Naive thymus-derived CD4-positive, alpha-beta T cell (primary cell): ENCODE results near the gene ZBED4. TPM values are rescaled to one million over a fixed set of nuclear protein-coding genes. Genes with fewer than 3 reads are reported as not detected.
"Not testable (repeated sequence)": the region's sequence is repeated elsewhere in the genome, so short reads cannot be mapped to it uniquely, and the experiment has no call there.

Source experiments
- ATAC-seq: fragments of 150-1000 bp; cut with Tn5 transposase; 2 replicates; pipeline ENCODE4 v1.10.0; 2021; ENCODE audit warnings: mild to moderate bottlenecking, moderate library complexity
- CTCF ChIA-PET: fragments of 350-600 bp; sonication (Branson Sonifier 250); formaldehyde crosslinking; loops from one replicate; lab custom pipeline; 2021; ENCODE audit warnings: antibody characterized with exemption; lab: Charles Lee
- POLR2A ChIA-PET: fragments of 350-600 bp; sonication (Branson Sonifier 250); formaldehyde crosslinking; loops from one replicate; lab custom pipeline; 2021; ENCODE audit warnings: antibody characterized with exemption, inconsistent platforms; lab: Charles Lee
- DNase-seq, 9 donors: peaks; one replicate each; pipeline versions ENCODE4 v3.0.0 to v3.0.0-alpha.2; 2020 to 2022; ENCODE audit warnings: mixed read lengths in 1 of 9
- H3K27ac ChIP-seq: one replicate; pipeline ENCODE4 v1.7.0; 2013; ENCODE audit warnings: mild to moderate bottlenecking, low read depth, low read length, moderate library complexity
- H3K27me3 ChIP-seq, 2 donors: one replicate each; pipeline ENCODE4 v1.7.0; 2013; ENCODE audit warnings: low read length in 2 of 2, mild to moderate bottlenecking in 2 of 2, moderate library complexity in 2 of 2; ENCODE audit not compliant: control insufficient read depth in 2 of 2, insufficient read depth in 2 of 2
- H3K36me3 ChIP-seq, 3 experiments: 1 replicate in 2 of 3; 2 replicates in 1 of 3; pipeline ENCODE4 v1.7.0; 2013; ENCODE audit warnings: low read length in 3 of 3, mild to moderate bottlenecking in 3 of 3, moderate library complexity in 1 of 3; ENCODE audit not compliant: insufficient read depth in 3 of 3, control insufficient read depth in 2 of 3
- H3K4me1 ChIP-seq, 2 donors: one replicate each; pipeline ENCODE4 v1.7.0; 2013; ENCODE audit warnings: low read length in 2 of 2, mild to moderate bottlenecking in 2 of 2, moderate library complexity in 1 of 2; ENCODE audit not compliant: control insufficient read depth in 2 of 2, insufficient read depth in 2 of 2
- H3K4me3 ChIP-seq: 2 replicates; pipeline ENCODE4 v1.7.0; 2013; ENCODE audit warnings: mild to moderate bottlenecking, low read length
- H3K9me3 ChIP-seq, 3 experiments: 1 replicate in 2 of 3; 2 replicates in 1 of 3; pipeline ENCODE4 v1.7.0; 2013; ENCODE audit warnings: low read length in 3 of 3; ENCODE audit not compliant: control insufficient read depth in 2 of 3
- H3K27ac Mint-ChIP-seq, 9 donors: one replicate each; pipeline ENCODE4 v1.8.0; 2020 to 2022; ENCODE audit warnings: mixed read lengths in 9 of 9, mild to moderate bottlenecking in 8 of 9, moderate library complexity in 5 of 9, inconsistent platforms in 2 of 9
- H3K27me3 Mint-ChIP-seq, 5 donors: one replicate each; pipeline ENCODE4 v1.8.0; 2021 to 2022; ENCODE audit warnings: mixed read lengths in 5 of 5, mild to moderate bottlenecking in 1 of 5
- H3K36me3 Mint-ChIP-seq, 5 donors: one replicate each; pipeline ENCODE4 v1.8.0; 2020 to 2022; ENCODE audit warnings: mixed read lengths in 5 of 5, mild to moderate bottlenecking in 3 of 5, inconsistent platforms in 1 of 5
- H3K4me1 Mint-ChIP-seq, 7 donors: one replicate each; pipeline ENCODE4 v1.8.0; 2020 to 2022; ENCODE audit warnings: mixed read lengths in 7 of 7, mild to moderate bottlenecking in 3 of 7, inconsistent platforms in 1 of 7
- H3K4me3 Mint-ChIP-seq, 10 donors: one replicate each; pipeline ENCODE4 v1.8.0; 2020 to 2022; ENCODE audit warnings: mild to moderate bottlenecking in 10 of 10, mixed read lengths in 10 of 10, moderate library complexity in 6 of 10, inconsistent platforms in 2 of 10
- H3K9me3 Mint-ChIP-seq, 11 donors: one replicate each; pipeline ENCODE4 v1.8.0; 2020 to 2022; ENCODE audit warnings: mixed read lengths in 11 of 11, mild to moderate bottlenecking in 4 of 11, inconsistent platforms in 1 of 11, moderate library complexity in 1 of 11
- intact Hi-C, 2 donors: fragments of 100-400 bp; cut with micrococcal nuclease; formaldehyde crosslinking; loops; one replicate each; pipeline ENCODE4 v1.15.1; 2023
- polyA plus RNA-seq, 2 donors: library from polyadenylated mRNA; unstranded; fragments of 300-500 nt; fragmentation: Illumina TruSeq; gene quantifications; one replicate each; pipeline ENCODE4 v1.2.3, GENCODE V29; 2021
- total RNA-seq, 6 experiments: library from RNA in 5 of 6; stranded (reverse) in 5 of 6; gene quantifications; 1 replicate in 5 of 6; 2 replicates in 1 of 6; pipeline ENCODE4 v1.2.3 and lab custom pipeline; 2021 to 2026

The ZBED4 gene
- total and polyA plus RNA-seq, 7 experiments from 2014 or later = 6.0 to 20.1 (median 16.3) TPM

DNA sequence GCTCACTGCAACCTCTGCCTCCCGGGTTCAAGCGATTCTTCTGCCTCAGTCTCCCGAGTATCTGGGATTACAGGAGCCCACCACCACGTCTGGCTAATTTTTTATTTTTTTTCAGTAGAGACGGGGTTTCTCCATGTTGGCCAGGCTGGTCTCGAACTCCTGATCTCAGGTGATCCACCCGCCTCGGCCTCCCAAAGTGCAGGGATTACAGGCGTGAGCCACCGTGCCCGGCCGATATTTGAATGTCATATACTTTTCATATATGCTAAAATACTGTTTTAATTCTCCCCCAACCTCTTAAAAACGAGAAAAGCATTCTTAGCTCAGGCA, 1.1 kb upstream of the ZBED4 start:
- peaks cover 0 to 23% (median 0%) of the 10 kb centered on the region in 5 donors for H3K27me3 Mint-ChIP-seq
- Histone ChIP-seq H3K4me3 (peak overlapping the region; percentile 68), H3K27ac (peak overlapping the region; percentile 90), H3K4me1 (peaks cover 14 to 31% of the 10 kb centered on the region in 2 donors)
- POLR2A ChIA-PET = interaction anchor here (0.7 to 1.5 kb wide), 5 partner anchors 12 to 73 kb away, joined by 3 to 14 read pairs (median 3); partner anchors contain the start of gene BRD1
- CTCF ChIA-PET, DNase-seq, ATAC-seq, H3K27me3 ChIP-seq, H3K9me3 Mint-ChIP-seq, H3K36me3 Mint-ChIP-seq, H3K9me3 ChIP-seq, H3K36me3 ChIP-seq: not testable (repeated sequence)
- intact Hi-C loops = loop anchor here in 1 of 2 donors (2.0 to 5.0 kb wide), 4 partner anchors 26 to 340 kb away; partner anchors contain the start of genes BRD1 and PIM3
- peaks cover 30 to 57% (median 41%) of the 10 kb centered on the region in 7 donors for H3K4me1 Mint-ChIP-seq
- H3K27ac Mint-ChIP-seq = peak overlapping the region in 8 of 9 donors; percentile 41 to 81 (median 74)
- peak overlapping the region; percentile 63 to 84 (median 77) for H3K4me3 Mint-ChIP-seq

DNA sequence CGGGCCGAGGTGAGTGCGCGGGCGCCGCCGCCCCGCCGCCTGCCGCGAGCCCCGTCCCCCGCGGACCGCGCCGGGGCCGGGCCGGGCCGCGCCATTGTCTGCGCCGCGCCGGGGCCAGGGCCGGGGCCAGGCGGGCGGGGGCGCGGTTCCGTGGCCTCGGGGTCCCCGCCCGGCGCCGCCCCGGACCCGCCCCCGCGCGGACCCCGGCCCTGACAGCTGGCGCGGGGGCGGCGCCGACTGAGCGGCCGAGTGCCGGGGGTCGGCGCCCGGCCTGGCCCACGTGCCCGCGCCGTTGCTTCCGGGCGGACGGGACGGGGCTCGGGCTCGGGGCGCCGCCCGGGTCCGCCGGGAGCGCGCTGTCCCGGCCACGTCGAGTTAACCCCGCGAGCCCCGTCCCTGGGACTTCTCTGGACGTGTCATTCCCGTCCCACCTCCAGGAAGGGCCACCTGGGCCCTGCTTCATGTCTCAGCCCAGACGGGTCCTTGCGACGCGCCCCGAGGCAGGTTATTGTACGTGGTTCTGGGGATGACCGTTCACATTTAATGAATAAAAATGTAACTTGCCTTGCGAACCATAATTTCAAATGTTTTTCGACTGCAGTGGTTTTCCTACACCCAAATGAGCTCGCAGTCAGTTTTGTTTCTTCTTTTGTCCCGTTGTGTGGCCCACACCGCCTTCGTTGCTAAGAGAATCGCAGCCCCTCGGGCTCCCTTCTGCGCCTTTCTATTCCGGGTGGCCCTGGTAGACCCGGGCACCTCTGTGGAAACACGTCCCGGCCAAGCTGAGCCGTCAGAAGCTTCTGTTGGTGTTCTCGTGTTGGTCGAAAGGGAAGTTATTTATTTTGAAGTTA, 562 bp downstream of the ZBED4 start:
- DNase-seq (peak in 5 of 9 donors; percentile 31 to 45 (median 34)), ATAC-seq (no peak)
- ChIA-PET POLR2A (interaction anchor here (0.6 to 2.6 kb wide), 10 partner anchors 10 to 87 kb away, joined by 3 to 21 read pairs (median 6); partner anchors contain the start of genes ALG12 and CRELD2), CTCF (interaction anchor here (1.0 to 1.2 kb wide), 3 partner anchors 8 to 70 kb away, joined by 3 to 5 read pairs (median 4); no protein-coding TSS in a partner anchor)
- Histone ChIP-seq H3K4me1 (peaks cover 14 to 31% of the 10 kb centered on the region in 2 donors), H3K27ac (peak overlapping the region; percentile 69), H3K36me3 (no peaks in the 10 kb centered on the region), H3K4me3 (peak overlapping the region; percentile 56), H3K27me3 (no peaks in the 10 kb centered on the region), H3K9me3 (no peaks in the 10 kb centered on the region)
- intact Hi-C loops = loop anchor here (1.0 to 5.0 kb wide), 11 partner anchors 15 to 338 kb away; partner anchors contain the start of genes ALG12 (in 2 of the 2), CRELD2 (in 2 of the 2), BRD1 (in 1 of the 2) and PIM3 (in 1 of the 2)
- H3K4me1 Mint-ChIP-seq = peaks cover 39 to 72% (median 56%) of the 10 kb centered on the region in 7 donors
- H3K27me3 Mint-ChIP-seq = peaks cover 0 to 16% (median 0%) of the 10 kb centered on the region in 5 donors
- H3K36me3 Mint-ChIP-seq = peaks cover 0 to 8% (median 0%) of the 10 kb centered on the region in 5 donors
- peaks cover 0 to 3% (median 0%) of the 10 kb centered on the region in 11 donors for H3K9me3 Mint-ChIP-seq
- H3K4me3 Mint-ChIP-seq = peak overlapping the region; percentile 90 to 99 (median 96)
- peak overlapping the region; percentile 86 to 97 (median 93) for H3K27ac Mint-ChIP-seq

DNA sequence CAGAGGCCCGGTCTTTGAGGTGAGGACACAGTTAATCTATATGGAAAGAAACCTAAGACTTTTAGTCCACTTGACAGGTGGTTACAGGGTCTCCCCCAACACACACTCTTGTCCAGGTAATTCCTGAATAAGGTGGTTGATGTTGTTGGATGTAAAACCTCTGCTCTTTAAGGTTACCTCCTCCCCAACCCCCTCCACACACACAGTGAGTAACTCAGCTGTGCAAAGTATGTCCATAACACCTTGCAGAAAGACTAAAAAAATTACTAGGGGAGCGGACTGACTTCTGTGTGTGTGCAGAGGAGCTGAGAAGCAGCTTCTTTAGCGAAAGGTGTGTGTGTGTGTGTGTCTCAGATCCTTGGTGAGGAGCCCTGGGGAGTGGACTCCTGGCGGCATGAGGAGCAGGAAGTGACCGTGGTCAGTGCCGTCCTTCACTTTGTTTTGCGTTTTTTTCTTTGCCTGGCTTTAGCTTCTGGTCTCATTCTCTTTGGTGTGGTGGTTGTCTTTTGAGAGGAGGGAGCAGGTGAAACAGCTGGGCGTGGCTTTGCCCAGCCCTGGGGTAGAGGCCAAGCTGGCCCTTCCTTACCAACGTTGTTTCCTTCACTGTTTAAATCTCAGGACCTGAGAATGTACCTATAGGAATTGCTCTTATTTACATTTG, 1.7 kb downstream of the ZBED4 start:
- Mint-ChIP-seq H3K4me3 (peak overlapping the region; percentile 90 to 99 (median 96)), H3K4me1 (peaks cover 35 to 68% (median 58%) of the 10 kb centered on the region in 7 donors), H3K36me3 (peaks cover 0 to 9% (median 0%) of the 10 kb centered on the region in 5 donors), H3K27ac (peak overlapping the region; percentile 40 to 97 (median 92)), H3K27me3 (peaks cover 0 to 8% (median 0%) of the 10 kb centered on the region in 5 donors), H3K9me3 (peaks cover 0 to 3% (median 0%) of the 10 kb centered on the region in 11 donors)
- intact Hi-C loops = loop anchor here in 1 of 2 donors (2.0 kb wide), 1 partner anchor 89 kb away; no protein-coding TSS in a partner anchor
- ChIA-PET POLR2A (interaction anchor here (0.6 to 2.6 kb wide), 13 partner anchors 9 to 71 kb away, joined by 3 to 21 read pairs (median 5); partner anchors contain the start of genes ALG12 and CRELD2), CTCF (interaction anchor here (0.8 to 1.2 kb wide), 4 partner anchors 9 to 68 kb away, joined by 3 to 5 read pairs (median 4); no protein-coding TSS in a partner anchor)
- Histone ChIP-seq H3K27me3 (no peaks in the 10 kb centered on the region), H3K4me1 (peaks cover 14 to 25% of the 10 kb centered on the region in 2 donors), H3K9me3 (no peaks in the 10 kb centered on the region), H3K27ac (peak overlapping the region; percentile 69), H3K36me3 (no peaks in the 10 kb centered on the region), H3K4me3 (peak overlapping the region; percentile 56)
- DNase-seq (peak in 4 of 9 donors; percentile 28 to 45 (median 40)), ATAC-seq (no peak)

DNA sequence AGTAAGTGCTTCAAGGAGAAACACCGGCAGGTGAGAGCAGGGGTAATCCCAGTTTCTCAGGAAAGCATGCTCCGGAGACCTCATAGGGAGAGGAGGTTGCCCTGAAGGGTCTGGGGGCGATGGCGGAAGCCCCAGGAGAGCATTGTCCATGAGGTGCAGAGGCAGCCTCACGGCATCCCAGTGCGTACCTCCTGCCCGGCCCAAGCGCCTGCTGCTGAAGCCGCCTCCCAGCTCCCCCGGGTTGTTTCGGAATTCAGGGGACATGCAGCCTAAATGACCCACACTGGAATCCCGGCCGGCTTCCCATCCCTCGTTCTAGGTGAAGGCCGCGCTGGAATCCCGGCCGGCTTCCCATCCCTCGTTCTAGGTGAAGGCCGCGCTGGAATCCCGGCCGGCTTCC, 2.7 kb downstream of the ZBED4 start:
- peaks cover 0 to 3% (median 0%) of the 10 kb centered on the region in 11 donors for H3K9me3 Mint-ChIP-seq

DNA sequence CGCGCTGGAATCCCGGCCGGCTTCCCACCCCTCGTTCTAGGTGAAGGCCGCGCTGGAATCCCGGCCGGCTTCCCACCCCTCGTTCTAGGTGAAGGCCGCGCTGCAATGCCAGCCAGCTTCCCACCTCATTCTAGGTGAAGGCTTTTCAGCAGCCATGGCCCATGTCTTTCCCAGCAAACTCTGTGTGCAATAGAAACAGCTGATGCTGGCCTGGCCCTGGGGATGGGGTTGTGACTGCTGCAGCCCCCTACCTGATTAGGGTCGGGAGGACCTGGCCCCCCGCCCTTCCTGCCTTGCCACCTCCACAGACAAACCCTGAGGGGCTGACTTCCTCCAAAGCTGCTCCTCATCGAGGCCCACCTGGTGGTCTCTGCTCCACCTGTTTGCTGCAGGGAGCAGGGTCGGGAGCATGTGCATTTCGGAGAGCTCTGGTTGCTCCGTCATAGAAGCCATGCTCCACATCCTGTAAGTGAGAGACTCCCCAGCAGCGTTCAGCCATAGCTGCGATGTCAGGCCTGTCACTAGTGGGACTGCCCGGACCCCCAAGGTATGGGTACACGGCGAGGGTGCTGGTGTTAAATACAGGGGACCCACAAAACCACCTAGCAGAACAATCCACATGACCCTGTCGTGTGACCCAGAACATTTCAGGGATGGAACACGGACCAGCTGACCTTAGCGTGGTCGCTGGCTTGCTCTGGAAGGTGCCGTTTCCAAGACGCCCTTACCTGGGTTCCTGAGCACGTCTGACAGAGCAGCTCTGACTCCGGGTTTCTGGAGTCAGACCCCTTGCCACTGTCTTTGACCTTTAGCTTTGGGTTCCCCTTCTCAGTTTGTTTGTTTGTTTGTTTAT, 3.3 kb downstream of the ZBED4 start:
- Mint-ChIP-seq H3K4me1 (peaks cover 35 to 68% (median 54%) of the 10 kb centered on the region in 7 donors), H3K4me3 (peak overlapping the region in 1 of 10 donors; percentile 63), H3K27me3 (peaks cover 0 to 2% (median 0%) of the 10 kb centered on the region in 5 donors), H3K9me3 (peaks cover 0 to 3% (median 0%) of the 10 kb centered on the region in 11 donors), H3K27ac (peak overlapping the region in 2 of 9 donors; percentile 9 to 62), H3K36me3 (peaks cover 0 to 9% (median 0%) of the 10 kb centered on the region in 5 donors)
- intact Hi-C loops = no loop called here
- ChIA-PET CTCF (interaction anchor here (0.5 kb wide), 1 partner anchor 19 kb away, joined by 3 read pairs; no protein-coding TSS in a partner anchor), POLR2A (interaction anchor here (0.7 to 1.8 kb wide), 4 partner anchors 23 to 78 kb away, joined by 3 to 8 read pairs (median 5); partner anchors contain the start of genes ALG12 and CRELD2)
- H3K4me1 ChIP-seq = peaks cover 14 to 25% of the 10 kb centered on the region in 2 donors
- H3K36me3 ChIP-seq = no peaks in the 10 kb centered on the region
- H3K4me3 ChIP-seq = no peak overlapping the region
- no peaks in the 10 kb centered on the region for H3K27me3 ChIP-seq
- DNase-seq = no peak
- H3K27ac ChIP-seq = no peak overlapping the region
- H3K9me3 ChIP-seq = no peaks in the 10 kb centered on the region
- ATAC-seq = no peak

More for the DNA sequence above, 2.7 kb downstream of the ZBED4 start:
- H3K27ac ChIP-seq = no peak overlapping the region
- H3K9me3 ChIP-seq = no peaks in the 10 kb centered on the region
- H3K27me3 ChIP-seq = no peaks in the 10 kb centered on the region
- peak overlapping the region in 5 of 9 donors; percentile 60 to 95 (median 87) for H3K27ac Mint-ChIP-seq
- ATAC-seq (no peak), DNase-seq (no peak)
- CTCF ChIA-PET = no interaction called here
- no peaks in the 10 kb centered on the region for H3K36me3 ChIP-seq
- POLR2A ChIA-PET = interaction anchor here (1.1 to 2.6 kb wide), 4 partner anchors 24 to 62 kb away, joined by 3 to 21 read pairs (median 6); partner anchors contain the start of genes ALG12 and CRELD2
- H3K4me3 ChIP-seq = no peak overlapping the region
- H3K4me3 Mint-ChIP-seq = peak overlapping the region in 8 of 10 donors; percentile 53 to 99 (median 96)
- H3K4me1 Mint-ChIP-seq = peaks cover 33 to 67% (median 54%) of the 10 kb centered on the region in 7 donors
- H3K27me3 Mint-ChIP-seq = peaks cover 0 to 2% (median 0%) of the 10 kb centered on the region in 5 donors
- intact Hi-C loops = no loop called here
- H3K4me1 ChIP-seq = peaks cover 14 to 25% of the 10 kb centered on the region in 2 donors
- H3K36me3 Mint-ChIP-seq = peaks cover 0 to 9% (median 0%) of the 10 kb centered on the region in 5 donors
